Raji (cell line): Measurements from ENCODE around the gene CRACR2A.

ENCODE experiments used
- POLR2A ChIP-seq: IDR thresholded peaks from 2 replicates; pipeline ENCODE4 v1.6.1; 2011; ENCODE audit warnings: low read depth, low read length, control low read depth; ENCODE audit not compliant: insufficient read depth

The CRACR2A gene

DNA sequence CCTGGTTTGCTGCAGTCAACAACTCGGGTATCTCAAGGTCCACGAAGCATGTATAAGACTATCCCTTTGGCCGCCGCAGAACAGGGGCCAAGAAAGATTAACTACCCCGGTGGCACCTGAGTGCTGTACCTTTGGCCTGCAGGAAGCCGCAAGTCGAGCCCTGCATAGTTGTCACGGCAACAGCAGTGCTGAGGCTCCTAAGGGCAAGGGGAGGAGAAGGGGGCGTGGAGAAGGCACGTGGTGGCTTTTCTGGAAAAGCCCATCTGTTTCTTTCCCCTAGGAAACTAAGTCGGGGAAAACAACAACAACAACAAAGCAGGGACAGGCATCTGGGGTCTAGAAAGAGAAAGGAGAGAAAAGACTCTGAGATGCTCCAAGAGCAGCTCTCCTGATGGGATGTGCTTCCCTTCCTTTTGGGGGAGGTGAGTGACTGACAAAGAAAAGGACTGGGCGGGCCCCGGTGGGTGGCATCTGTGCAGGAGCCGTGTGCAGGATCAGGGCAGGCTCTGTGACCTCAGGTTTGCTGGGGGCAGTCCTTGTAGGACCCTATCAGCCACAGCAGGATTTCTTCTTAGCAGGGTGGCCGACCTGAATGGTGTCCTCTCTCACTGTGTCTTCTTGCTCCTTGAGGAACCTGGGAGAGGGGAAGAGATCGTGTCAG lies 138.0 kb downstream of the CRACR2A start:
- TF ChIP-seq POLR2A: no peak

DNA sequence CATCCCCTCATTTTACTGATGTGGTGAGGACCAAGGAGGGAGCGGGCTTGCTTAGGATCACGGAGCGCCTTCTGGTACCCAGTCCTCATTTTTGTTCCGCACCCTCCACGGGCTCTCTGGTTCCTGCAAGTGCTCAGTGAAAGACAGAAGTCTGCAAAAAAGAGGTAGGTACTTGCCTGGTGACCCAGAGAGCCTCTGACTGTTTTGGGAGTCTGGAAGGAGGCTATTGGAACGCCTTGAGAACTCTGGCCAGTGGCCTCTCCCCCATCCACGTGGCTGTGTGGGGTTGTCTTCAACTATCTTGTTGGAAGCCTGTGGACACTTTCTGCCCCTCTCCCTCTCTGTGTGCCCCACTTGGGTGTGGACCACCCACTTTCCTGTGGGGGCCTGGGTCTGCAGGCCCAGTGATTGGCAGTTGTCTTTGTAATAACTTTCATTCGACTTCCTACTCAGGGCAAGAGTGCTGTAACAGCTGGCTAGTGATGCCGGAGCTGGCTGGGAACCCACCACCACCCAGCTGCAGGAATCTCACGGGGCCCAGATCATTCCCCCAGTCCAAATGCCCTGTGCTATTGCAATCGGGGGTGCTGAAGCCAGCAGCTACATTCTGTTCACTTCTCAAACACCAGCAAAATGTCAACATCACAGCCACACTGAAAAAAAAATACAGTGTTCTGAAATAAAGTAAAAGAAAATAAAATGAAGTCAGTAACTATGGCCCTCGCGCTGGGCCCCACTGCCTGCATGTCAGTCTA lies 139.1 kb downstream of the CRACR2A start:
- TF ChIP-seq POLR2A: no peak

DNA sequence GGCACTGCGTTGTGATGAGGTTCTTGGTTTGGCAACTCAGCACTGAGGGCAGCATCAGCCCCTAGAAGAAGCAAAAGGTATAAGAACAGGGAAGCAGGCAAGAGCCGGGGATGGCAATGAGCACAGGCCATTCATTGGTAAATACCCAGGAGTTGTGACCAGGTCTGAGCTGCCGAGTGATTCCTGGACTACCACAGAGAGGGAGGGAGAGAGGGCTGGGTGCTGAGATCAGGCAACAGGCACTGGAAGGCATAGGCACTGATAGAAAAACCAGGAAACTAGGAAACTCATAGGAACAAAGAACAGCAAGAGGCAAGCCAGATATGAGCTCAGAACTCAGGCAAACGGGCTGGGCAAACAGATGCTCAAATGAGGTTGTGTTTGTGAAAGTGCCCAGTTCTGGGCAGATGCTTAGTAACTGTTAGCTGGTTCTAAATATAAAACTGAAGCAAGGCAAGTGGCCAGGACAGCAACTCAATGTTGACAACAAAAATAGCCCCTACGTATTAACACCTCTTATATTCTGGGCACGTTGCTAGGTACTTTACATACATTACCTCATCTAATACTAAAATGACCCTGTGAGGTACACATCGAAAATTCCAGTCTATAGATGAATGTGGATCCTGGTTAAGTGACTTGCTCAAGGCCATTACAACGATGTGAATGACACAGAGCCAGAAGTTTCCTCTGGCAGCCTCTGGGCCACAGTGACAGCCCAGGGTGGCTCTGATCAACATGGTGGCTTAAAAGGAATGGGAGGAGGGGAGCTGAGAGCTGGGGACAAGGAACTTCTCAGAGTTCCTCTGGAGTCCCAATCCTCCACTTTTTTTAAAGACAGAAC lies 140.8 kb downstream of the CRACR2A start:
- TF ChIP-seq POLR2A: no peak

DNA sequence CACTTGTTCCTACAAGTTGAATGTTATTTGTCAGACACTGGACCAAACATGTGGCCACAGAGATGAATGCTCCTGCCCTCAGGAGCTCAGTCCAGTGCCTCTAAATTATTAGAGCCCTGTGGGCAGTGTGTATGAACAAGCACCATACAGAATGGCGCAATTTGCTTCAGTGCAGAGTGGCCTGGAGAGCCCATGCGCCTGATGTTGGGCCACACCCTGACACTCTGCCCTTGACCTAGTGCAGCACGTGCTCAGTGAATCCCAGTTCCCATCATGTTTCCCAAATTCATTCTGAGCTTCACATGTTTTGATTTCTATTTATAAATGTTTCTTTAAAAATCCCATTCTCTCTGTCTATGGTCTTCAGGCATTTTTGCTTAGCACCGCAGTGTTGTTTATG lies 145.1 kb downstream of the CRACR2A start:
- TF ChIP-seq POLR2A: no peak

DNA sequence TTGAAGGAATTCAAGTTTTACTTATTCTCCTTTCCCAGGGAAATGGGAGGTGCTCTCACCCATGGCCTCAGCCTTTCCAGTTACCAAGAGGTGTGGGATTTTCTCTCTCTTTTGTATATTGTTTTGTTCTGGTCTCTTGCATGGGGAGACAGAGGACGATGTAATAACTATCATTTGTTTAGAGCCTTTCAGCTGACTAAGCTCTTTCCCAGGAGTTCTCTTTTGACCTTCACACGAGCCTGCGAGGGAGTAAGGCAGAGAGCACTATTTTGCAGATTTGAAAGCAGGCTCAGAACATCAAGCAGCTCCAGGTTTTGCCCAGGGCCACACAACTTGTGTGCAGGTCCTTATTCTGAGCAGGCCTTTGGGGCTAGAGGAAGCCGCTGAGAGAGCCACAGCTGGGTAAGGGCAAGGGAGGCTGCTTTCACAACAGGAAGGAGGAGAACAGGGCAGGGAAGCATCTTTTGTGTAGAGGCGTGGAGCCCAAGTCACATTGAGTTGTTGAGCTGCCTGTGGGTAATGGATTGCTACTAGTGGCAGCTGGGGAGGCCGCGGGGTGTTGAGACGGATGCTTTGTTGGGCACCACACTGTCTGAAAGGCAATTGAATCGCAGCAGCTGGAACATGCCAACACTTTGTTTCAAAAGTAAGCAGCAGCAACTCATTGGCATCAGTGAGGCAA lies 145.7 kb downstream of the CRACR2A start:
- no peak for TF ChIP-seq POLR2A

DNA sequence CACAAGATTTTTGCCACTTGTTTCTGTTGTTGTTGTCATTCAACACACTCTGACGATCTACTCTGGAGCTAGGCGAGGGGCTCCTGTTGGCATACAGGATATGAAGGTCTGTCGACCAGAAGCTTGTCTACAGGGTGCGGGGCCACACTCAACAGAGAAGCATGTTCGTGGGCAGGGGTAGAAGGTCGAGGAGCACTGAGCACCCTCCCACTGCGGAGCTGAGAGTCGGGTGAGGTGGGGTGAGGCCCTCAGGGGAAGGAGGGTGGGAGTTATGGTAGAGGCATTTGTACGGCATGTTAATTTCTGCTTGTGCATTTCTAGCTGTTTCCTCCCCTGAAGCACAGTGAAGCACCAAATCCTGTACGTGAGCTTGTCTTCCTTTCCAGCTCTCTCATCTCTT lies 146.8 kb downstream of the CRACR2A start:
- TF ChIP-seq POLR2A: no peak

DNA sequence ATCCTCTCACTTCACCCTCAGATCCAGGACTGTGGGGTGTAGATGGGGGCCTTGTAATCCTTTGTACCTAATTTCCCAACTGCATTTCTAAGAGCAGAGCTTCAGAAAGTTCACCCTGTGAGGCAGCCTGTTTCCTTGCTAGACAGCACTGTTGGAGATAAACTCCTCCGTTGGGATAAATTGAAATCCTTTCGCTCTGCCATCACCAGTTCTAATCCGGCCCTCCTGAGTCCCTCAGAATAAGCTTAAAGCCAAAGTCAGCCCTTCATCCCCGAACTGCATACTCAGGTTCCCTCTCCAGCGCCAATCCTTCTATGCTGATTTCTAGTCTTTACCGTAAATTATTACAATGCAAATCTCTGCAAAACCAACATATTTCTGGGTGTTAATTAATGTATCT lies 147.2 kb downstream of the CRACR2A start:
- TF ChIP-seq POLR2A: no peak

DNA sequence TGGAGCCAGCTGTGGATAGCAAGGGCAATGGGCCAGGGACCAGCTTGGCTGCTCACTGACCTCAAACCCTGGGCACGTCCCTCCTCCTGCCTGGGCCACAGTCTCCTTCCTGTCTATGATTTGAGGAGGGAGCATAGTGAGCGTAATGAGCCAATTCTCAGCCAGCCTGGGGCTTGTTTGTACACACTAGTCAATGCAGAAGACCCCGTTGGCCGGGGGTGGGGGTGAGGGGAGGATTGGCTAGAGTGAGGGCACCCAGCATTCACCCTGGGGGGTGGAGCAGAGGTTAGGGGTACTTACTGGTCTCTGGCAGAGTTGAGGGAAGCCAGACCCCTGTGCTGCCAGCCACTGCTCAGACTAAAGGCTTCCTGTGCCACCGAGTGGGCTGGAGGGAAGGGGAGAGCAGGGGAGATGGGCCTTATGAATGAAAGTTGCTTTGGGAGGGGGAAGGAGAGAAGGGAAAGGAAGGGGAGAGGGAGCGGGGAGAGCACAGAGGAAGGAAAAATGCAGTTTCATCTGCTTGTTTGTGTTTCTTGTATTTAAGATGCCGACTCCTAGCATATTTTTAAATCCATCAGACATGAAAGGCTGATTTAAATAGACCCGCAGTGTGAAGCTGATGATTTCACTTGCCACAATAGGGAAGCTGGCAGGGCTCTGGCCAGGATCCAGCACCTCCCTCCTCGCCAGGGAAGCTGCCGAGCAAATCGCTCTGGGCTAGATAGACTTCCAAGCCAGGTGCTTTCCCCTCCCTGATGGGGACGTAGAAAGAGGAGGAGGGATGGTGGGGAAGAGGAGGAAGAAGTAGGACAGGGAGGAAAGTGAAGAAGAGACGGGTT lies 147.9 kb downstream of the CRACR2A start:
- TF ChIP-seq POLR2A: no peak

DNA sequence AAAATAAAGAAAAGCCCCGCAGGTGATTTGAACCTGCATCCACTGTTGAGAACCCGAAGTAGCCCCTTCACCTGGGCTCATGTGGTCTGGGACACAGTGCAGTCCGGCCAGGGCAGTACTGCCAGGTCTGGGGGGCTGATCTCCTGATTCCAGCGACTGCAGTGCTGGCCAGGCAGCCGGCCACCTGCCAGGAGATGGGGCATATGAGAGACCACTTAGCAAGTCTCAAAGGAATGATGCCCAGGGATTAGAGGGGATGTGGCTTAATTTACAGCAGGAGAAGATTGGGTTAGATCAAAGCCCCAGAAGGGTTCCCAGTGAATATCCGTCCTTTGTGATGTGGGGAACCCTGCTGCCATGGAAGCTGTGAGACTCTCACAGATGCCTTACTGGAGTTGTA lies 148.6 kb downstream of the CRACR2A start:
- TF ChIP-seq POLR2A: no peak

DNA sequence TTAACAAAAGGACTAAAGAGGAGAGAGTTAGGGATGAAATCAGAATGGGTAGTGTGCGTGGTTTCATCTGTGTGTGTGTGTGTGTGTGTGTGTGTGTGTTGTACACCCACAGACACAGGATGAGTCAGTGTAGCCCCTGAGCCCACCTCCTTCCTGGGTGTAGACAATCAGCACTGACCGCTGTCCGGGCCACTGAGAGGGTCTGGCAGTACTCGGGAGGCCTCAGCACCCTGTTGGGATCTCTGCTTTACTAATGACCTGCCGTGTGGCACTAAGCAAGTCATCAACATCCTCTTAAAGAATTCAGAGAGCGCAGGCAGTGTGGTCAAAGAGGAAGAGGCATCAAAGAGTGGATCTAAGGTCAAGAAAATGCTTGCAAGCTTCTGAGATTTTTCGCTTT lies 149.3 kb downstream of the CRACR2A start:
- no peak for TF ChIP-seq POLR2A

DNA sequence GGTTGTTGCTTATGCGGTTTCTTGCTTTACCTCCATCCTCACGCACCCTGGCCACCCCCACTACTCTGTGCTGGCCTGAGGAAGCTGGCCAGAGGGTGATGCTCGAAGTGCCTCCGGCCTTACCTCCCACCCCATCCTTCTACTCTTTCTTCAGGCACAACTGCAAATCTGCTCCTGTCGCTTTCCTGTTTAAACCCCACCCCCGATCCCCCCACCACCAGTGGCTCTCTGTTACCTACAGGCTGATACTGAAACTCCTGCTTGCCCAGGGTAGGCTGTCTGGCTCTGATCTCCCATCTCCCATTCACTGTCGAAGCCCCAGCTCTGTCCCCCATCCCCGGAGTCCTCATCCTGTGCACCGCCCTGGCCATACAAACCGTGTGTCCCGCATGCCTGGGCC lies 150.4 kb downstream of the CRACR2A start:
- no peak for TF ChIP-seq POLR2A

DNA sequence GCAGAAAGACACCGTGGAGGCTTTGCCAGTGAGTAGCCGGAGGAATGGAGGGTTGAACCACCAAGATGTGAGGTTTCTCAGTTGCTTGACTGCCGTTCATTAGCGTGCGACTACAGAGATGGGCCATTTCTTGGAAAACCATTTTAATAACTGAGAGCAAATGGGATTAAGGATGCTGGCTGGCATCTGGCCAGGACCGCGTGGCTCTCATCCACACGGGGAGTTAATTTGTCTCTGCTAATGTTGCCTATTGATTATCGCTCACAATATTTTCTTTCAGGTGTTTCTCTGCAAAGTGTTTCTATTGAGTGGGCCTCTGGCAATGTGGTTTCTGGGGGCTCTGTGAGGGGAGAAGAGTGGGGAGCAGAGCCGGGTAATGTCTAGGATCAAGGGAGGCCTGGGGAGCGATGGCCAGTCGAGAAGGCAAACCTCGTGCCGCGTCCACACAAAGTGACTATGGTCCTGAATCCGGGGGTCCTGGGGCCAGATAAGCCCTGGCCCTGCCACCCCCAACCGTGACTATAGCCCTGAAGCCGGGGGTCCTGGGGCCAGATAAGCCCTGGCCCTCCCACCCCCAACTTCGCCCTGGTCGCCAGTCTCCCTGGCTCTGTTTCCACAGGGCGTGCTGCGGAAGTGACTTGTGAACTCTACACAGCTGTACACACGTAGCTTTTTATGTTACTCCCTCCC lies 151.3 kb downstream of the CRACR2A start:
- no peak for TF ChIP-seq POLR2A

DNA sequence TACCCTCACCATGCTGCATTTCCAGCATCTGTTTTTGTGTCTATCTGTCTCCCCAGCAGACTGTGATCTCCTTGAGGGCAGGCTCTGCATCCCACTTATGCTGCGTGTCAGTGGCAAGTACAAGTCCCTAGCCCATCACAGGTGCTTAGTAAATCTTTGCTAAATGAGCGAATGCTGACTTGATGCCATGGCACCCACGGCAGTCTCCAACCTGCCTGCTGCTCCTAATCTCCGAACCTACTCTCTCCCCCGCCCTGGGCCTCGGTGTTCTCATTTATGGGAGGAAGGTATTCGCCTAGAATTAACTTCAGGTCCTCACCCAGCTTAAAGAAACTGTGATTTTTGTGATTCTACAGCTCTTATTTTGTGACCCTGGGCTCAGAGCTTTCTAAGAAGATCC lies 152.0 kb downstream of the CRACR2A start:
- no peak for TF ChIP-seq POLR2A

DNA sequence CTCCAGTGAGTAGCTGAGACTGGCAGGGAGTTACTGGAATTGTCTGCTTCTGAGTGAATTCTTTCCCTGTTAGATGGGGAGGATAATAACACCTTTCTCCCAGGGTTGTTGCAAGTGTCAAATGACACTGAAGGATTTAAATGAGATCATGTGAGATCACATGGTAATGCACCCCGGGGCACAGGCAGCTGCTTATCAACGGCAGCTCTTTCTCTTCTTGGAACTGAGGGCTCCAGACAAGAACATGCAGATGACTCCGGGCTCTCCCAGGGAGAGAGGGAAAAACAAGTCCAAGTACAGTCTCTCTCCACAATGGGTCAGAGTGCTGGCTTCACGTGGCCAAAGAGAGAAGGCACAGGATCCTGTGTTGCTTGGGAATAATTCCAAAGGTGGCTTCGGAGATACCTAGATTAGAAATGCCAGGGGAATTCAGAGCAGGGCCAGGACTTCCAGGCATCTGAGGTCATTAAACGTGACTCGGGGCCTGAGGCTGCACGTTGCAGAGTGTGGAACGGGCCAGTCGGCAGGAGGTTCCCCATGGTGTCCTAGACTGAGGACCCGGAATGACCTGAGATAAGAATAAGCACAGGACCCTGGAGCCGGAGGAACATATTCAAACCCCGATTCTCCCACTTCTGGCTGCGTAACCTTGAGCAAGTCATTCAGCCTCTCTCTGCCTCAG lies 152.7 kb downstream of the CRACR2A start:
- no peak for TF ChIP-seq POLR2A
